GM18519 (cell line): ENCODE data around the gene CNTN5.

Experiments
- ATAC-seq: cut with Tn5 transposase; IDR thresholded peaks from one replicate; pipeline ENCODE4 v1.9.1; 2021; ENCODE audit warnings: mild to moderate bottlenecking, moderate library complexity; ENCODE audit not compliant: unreplicated experiment, low FRiP score

Gene CNTN5

DNA sequence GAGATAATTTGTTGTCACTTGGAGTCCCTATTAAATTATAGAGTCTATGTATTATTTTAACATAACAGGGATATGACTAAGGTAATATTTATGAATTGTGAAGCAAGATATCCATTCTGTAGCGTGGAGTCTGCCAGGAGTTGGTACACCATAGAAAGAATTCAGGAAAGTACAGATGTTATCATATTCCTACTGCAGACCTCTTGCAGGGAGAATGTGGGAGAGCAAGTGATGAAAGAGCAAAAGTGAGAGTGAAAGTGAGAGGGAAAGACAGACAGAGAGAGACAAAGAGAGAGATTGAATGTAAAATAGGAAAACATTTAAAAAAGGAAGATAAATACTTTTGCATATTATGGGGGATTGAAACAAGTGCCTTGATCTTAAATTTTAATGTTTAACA is 468.8 kb downstream of the CNTN5 start:
- ATAC-seq, result no peak

DNA sequence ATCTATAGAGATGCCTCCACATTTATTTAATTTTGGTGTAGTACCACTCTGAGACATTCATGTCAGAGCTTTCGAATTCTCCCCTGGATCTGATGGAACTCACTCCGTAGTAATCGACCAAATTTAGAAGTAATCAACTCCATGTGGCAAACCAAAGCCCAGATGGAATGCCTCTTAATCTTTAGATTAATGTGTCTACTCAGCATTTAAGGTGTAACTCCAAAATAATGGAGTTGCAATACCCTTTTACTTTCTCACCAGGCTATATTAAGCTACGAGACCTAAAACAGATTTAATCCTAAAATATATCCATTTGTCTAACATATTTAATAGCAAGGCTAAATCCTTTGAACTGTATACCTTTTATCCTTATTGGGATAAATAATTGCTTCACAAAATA is 473.3 kb downstream of the CNTN5 start:
- no peak for ATAC-seq

DNA sequence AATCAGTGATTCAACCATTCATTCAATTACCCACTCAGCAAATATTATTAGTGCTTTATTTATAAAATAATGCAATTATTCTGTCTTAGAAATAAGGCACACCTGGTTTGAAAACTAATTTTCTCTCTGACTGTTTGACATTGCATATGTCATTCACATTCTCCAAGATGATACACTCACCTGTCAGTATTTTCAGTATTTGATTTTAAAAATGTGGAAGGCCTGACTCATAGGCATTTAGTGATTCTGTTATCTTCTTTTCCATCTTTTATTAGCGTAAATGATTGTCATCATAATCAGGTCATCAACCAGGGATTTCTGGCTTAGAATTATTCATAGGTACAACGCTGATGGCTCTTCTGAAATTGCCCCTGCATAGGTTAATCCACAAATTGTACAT is 480.9 kb downstream of the CNTN5 start:
- no peak for ATAC-seq

DNA sequence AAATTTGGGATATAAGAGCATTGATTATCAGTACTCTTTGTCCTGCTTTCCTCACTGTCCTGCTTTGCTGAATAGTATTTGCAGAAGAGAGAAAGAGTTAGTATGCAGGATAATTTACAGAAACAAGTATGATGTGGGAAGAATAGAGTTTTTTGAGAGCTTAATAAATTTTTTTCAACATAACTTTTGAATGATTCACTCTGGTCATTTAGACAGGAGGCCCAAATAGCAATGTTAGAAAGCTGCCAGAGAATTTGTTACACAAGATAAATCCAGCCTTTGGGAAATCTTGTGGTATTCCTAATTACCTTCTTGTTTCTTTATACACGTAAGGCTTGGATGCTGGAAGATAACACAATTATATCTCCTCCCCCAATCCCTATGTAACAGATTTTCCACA is 484.6 kb downstream of the CNTN5 start:
- ATAC-seq, result no peak

DNA sequence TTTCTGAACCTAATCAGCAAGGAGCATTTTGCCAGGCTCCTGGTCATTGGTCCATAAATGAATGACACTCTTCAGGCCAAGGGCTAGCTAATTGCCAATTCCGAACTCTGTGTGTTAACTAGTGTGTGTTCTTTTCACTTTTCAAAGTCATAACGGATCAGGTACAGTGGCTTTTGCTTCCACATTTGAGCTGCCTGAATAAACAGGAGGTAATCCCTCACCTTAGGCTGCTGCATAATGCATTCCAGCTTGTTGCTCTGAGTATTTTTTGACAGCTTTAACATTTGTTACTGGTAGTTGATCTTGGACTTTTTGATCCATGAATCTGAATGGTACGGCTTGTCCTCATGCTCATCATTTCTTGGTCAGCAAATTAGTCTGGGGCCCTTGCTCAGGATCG is 485.1 kb downstream of the CNTN5 start:
- no peak for ATAC-seq

DNA sequence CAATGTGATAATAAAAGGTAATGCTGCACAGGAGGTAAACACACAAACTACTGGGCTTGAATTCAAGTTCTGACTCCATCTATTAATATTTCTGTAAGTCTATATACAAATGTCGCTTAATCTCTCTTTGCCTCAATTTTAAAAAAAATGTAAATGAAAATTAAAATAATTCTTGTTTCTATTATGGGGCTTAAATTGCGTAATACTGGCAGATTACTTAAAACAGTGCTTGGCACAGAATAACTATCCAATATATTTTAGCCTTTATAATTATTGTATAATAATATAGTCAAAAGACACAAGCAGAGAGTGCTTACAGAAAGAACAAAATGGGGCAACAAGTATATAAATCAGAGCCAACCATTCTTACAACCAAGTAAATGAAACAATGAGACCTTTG is 489.1 kb downstream of the CNTN5 start:
- ATAC-seq, result no peak

DNA sequence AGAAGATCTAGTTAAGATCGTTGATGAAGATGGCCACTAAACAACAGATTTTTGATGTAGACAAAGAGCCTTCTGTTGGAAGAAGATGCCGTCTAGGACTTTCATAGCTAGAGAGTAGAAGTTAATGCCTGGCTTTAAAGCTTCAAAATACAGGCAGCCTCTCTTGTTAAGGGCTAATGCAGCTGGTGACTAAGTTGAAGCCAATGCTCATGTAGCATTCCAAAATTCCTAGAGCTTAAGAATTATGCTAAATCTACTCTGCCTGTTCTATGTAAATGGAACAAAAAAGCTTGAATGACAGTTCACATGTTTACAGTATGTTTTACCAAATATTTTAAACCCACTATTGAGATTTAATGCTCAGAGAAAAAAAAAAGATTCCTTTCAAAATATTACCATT is 492.6 kb downstream of the CNTN5 start:
- no peak for ATAC-seq

DNA sequence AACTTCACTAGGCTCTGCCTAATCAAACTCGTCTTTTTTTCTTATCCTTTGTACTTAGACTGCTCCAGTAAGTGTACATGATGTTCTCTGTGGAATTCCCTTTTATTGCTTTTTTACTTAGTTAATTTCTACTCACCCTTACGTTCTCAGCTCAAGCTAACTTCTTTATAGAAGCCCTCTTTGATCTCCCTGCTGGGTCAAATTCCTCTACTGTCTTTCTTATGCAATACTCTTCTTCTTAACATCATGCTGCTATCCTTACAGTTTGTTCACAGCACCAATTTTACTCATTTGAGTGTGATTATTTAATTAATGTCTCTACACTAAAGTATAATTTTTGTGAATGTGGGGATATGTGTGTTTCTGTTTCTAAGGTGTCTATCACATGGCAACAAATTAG is 498.3 kb downstream of the CNTN5 start:
- no peak for ATAC-seq

DNA sequence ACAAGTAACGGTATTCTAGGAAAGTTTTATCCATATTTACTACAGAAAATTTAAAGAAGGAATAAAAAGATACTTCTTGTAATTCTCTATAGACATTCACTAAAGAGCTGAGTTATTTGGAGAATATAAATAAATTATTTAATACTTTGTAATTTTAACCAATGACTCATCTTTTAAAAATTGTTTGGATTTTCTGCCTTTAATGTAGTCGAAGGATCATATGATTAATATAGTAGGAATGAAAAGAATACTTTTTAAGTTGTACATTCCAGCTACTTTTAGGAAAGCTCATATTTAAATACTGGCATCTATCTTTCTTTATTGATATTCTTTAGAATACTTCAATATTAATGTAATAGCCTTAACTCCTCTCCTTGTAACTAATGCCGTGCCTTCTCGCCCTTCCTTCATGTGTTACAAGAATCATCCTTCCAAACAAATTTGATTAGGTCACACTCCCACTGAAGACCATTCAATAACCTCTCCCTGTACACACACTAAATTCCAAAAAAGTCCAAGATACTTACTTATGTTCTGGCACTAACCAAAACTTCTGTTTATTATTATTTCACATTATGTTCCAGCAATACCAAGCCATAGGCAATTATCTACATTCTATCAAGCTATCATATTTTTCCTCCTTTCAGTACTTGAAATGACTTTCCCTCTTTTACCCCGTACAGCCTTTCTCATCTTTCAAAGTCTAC is 501.9 kb downstream of the CNTN5 start:
- ATAC-seq, result no peak

DNA sequence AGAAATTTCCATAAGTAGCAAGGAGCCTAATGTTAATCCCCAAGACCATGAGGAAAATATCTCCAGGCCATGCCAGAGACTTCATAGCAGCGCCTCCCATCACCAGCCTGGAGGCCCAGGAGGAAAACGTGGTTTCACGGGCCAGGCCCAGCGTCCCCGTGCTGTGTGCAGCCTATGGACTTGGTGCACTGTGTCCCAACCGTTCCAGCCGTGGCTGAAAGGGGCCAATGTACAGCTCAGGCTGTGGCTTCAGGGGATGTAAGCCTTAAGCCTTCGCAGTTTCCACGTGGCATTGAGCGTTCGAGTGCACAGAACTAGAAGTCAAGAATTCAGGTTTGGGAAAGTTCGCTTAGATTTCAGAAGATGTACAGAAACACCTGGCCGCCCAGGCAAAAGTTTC is 510.7 kb downstream of the CNTN5 start:
- ATAC-seq, result no peak

DNA sequence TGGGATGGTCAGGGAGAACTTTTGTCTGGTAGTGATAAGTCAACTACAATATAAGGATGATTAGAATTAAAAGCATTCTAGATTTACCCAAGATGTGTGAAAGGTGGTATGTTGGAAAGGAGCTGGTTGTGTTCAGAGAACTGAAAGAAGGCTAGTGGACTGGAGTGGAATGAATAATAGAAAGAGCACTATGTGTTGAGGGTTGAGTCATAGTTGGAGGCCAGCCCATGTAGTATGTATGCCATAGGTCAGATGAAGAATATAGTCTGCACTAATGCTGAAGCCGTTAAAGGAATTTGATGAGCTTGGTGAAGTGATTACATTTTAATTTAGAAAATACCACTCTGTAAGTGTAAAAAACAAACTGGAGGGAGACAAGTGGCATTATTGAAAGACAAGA is 514.1 kb downstream of the CNTN5 start:
- no peak for ATAC-seq

DNA sequence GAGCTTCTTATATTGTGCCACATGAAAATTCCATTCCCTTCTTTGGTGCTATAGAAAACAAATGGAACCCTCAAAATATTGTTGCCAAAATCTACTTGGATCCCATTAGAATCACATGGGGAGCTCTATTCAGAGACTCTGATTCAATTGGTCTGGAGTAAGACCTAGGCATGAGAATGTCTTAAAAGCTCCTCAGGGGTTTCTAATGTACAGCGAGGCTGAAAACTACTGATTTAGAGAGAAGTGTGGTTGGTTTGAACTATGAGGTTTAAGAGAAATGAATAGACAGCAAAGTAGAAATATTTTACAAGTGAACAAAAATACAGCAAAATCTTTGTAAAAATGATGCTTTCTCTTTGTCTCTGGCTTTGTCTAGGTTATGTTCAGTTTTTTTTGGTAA is 514.7 kb downstream of the CNTN5 start:
- no peak for ATAC-seq

DNA sequence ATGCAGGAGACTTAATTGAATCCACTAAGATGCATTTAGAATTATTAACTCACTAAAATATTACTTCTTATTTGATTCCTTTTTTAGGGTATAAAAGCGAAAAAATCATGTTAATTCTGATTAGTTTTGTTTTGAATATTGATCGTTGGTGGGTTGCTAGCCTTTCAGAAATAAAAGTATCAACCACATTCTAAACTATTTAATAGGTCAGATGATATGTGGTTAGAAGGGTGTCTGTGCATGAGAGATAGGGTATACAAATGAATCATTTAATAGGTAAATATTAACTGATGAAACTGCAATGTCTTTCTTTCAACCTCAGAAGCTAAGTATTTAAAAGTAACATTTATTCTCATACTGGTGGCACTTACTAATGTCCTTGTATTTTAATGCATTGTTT is 515.1 kb downstream of the CNTN5 start:
- ATAC-seq, result no peak

DNA sequence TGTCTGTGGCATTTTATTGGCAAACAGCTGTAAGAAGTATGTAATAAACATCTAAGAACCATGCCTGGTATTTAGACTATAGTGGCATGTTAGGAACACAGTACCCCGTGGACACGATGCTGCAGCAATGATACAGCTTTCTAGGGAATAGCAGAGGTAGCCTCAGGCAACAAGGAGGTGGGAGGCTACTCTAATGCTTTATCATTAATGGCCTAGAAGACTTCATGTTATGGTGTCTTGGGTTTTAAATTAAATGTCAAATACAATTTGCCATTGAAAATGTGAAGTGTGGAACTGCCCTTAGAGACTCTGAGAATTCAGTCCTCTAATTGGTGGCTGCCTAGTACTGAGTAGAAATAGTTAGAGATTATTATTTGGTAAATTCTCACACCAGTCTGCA is 516.9 kb downstream of the CNTN5 start:
- no peak for ATAC-seq

DNA sequence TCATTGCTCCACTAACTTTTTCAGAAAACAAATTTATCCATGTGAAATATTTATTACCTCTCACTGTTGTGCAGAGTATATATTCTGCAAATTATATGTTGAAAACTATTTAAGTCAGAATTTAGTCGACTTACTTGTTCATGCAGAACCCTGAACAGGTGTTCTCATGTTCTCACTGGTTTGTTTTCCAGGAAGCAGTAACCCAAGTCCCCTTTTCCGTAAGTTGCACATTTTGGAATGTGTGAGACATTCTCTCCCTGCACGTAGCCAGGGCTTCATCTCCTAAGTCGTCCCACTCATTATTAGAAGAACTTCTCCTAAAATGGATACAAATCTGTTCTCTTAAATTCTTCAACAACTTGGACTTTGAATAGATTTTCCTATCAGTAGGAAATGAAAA is 524.9 kb downstream of the CNTN5 start:
- no peak for ATAC-seq

DNA sequence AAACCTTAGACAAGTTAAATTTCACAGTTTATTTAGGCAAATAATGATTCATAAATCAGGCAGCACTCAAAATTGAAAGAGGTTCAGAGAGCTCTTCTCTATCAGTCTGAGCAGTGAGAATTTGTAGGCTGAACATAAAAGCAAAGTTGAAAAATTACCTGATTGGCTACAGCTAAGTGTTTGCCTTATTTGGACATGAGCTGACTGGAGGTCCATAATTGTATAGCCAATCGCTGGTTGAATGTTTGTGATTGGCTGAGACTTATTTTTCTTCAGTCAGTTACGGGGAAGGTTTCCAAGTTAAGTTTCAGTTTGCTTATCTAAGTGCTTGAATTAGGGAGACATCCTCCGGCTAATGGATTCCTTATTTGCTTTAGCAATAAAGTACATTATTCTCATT is 527.5 kb downstream of the CNTN5 start:
- ATAC-seq, result no peak

DNA sequence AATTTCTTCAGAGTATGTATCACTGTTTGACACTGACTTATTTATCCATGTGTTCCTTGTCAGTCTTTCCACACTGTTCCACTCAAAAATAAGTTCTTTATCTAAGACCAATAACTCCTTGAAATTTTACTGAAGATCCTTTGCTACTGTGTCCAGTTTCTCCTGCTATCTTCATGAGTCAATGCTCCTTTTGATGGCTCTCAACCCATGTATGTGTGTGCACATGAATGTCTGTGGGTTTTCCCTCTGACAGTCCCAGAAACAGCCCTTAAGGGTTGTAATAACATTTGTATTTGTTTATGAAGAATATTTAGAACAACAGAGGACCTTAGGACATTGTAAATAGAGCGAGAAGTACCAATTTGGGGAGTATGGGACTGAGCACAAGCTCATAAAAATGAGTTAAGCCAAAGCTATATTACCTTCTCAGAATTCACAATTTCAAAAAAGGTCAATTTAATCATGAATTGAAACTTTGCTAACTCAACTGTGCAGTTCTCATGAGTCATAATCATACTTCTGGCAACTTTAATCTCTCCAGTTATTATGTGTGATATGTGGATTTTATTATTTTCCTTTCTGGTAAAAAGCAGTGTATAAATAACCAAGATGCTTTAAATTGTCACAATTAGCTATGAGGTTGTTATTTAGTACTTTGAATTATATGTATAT is 533.6 kb downstream of the CNTN5 start:
- no peak for ATAC-seq

DNA sequence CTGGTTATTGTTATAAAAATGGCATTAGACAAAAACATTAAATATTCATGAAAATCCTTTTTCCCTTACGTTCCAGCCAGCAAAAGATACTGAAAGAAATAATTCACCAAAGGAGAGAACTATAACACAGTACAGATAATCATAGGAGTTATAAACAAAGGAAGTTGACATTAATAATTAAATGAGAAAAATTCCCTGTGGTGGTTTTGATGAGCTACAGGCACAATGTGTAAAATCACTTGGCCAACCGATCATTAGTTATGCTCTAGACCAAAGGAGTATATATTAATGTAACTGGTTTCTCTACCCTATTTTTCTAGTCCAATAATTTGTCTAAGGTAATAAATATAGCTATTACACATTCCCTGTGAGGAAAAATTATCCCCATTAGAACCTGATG is 534.7 kb downstream of the CNTN5 start:
- no peak for ATAC-seq

DNA sequence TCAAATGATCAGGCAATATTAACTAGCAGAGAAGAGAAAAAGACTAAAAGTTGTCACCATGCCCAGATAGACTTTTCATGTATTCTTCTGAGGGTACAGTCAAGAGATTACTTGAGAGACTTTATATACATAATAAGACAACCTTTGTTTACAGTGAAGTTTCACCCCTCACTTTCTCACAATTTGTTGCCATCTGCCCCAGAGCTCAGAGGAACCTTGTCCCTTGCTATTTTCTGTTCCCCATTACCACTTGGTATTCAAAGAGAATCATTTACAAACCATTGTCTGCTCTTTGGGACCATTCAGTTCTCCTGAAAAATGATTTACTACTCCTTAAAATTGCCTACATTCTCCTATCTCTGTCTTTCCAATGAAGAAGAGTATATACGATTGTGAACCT is 544.6 kb downstream of the CNTN5 start:
- no peak for ATAC-seq

DNA sequence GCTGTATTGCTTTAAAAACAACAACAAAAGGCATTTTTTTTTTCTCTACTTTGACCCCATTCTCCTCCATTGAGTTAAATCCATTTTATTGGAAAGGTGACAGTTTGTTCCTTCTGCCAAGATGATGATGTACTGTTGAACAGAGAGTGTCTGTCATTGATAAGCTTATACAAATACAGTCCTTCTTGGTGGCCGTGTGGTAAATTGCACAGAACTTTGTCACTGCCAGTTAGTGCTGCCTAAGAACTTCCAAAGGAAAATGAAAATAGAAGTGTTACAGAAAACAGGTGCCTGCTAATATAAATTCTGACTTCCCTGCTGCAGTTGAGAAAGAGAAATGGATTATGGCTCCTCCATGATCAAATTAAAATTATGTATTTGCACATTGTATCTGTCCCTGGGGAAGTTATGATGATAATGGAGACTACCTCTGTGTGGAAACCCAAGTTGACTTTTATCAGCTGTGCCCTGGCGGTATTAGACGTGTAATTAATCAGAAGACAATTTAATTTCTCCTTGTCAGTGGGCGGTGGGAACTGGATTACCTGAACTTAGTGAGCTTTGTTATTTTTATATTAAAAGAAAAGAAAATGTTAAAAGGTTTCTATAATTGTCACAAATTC is 546.7 kb downstream of the CNTN5 start:
- ATAC-seq, result no peak

DNA sequence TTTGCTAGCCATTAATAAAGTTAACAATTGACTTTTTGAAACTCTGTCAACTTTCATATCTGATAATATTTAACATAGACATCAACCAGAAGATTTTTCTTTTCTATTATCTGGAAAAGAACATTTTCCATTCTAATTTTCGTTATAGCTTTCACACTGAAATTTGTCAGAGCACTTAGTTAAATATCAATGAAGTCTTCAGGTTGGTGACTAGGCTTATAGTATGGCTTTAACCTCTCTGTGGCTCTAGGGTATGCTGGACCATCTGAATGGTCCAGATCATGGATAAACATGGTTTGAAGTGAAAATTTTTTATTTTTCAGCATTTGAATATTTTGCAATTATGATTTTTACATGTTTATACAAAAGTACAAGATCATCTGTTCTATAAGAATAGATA is 548.1 kb downstream of the CNTN5 start:
- ATAC-seq, result no peak

DNA sequence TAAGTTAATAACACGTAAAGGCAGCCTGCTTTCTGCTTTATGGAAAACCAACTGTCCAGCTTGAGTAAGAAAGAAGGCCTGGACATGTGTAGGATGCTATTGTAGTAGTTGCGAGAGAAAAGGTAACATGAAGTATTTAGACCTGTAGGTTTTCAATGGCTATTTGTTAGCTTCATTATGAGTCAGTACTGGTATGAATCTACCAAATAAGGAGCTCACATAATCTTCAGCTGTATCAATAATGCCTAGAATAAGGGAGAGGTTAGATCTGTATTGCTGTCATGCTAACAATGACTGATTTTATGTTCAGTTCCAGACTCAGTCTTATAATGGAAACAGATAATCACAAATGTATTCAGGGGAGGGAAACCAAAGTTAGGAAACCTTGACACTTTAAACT is 550.3 kb downstream of the CNTN5 start:
- no peak for ATAC-seq
